Stomach (tissue), 4 donors: ENCODE measurements around the gene ING2.

Source experiments
- POLR2A ChIP-seq, 4 donors: fragments of 450-650 bp; IDR thresholded peaks; one replicate each; pipeline ENCODE4 v1.6.1; 2016; ENCODE audit warnings: antibody characterized with exemption in 4 of 4, control low read depth in 2 of 4, mild to moderate bottlenecking in 1 of 4, moderate library complexity in 1 of 4
- POLR2AphosphoS5 ChIP-seq, 3 donors: sonication (generic); formaldehyde crosslinking; IDR thresholded peaks; one replicate each; pipeline ENCODE4 v1.6.1; 2016; ENCODE audit warnings: antibody characterized with exemption in 3 of 3
- TF ChIP-seq, protein P1 (sequence below), 7 experiments: fragments of 450-650 bp in 4 of 7; fragments of 200-600 bp in 3 of 7; sonication (generic) in 3 of 7; IDR thresholded peaks; one replicate each; pipeline ENCODE4 v1.5.1; 2016 to 2019; ENCODE audit warnings: antibody characterized with exemption in 7 of 7, control low read depth in 2 of 7, mild to moderate bottlenecking in 1 of 7

DNA sequence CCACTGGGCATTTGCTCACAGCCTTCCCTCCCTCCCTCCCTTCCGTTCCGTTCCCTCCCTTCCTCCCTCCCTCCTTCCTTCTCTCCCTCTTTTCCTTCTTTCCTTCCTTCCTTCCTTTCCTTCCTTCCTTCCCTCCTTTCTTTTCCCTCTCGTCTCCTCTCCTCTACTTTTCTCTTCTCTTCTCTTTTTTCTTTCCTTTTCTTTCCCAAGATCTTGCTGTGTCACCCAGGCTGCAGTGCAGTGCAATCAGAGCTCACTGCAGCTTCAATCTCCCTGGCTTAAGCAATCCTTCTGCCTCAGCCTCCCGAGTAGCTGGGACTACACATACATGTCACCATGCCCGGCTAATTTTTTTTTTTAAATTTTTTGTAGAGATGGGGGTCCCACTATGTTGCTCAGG is 26.7 kb upstream of the ING2 start:
- TF ChIP-seq, protein P1, sequence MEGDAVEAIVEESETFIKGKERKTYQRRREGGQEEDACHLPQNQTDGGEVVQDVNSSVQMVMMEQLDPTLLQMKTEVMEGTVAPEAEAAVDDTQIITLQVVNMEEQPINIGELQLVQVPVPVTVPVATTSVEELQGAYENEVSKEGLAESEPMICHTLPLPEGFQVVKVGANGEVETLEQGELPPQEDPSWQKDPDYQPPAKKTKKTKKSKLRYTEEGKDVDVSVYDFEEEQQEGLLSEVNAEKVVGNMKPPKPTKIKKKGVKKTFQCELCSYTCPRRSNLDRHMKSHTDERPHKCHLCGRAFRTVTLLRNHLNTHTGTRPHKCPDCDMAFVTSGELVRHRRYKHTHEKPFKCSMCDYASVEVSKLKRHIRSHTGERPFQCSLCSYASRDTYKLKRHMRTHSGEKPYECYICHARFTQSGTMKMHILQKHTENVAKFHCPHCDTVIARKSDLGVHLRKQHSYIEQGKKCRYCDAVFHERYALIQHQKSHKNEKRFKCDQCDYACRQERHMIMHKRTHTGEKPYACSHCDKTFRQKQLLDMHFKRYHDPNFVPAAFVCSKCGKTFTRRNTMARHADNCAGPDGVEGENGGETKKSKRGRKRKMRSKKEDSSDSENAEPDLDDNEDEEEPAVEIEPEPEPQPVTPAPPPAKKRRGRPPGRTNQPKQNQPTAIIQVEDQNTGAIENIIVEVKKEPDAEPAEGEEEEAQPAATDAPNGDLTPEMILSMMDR (IDR thresholded peaks at IDR 0.05) = no peak
- TF ChIP-seq POLR2AphosphoS5 (IDR thresholded peaks at IDR 0.05) (no peak), POLR2A (IDR thresholded peaks at IDR 0.05) (no peak)
